Stimulated activated CD8-positive, alpha-beta memory T cell treated with anti-CD3 and anti-CD28 coated beads, Interleukin-12 subunit alpha, Interleukin-12 subunit beta, amount 100 ng/mL, for 4 hours (primary cell): ENCODE measurements around the gene SLIT1.
A peak's percentile ranks its signal among the peaks of the same experiment; 100 is the strongest.

Source experiments
- DNase-seq: peaks from one replicate; pipeline ENCODE4 v3.0.0-alpha.2; 2020; ENCODE audit warnings: low read depth

Gene SLIT1

DNA sequence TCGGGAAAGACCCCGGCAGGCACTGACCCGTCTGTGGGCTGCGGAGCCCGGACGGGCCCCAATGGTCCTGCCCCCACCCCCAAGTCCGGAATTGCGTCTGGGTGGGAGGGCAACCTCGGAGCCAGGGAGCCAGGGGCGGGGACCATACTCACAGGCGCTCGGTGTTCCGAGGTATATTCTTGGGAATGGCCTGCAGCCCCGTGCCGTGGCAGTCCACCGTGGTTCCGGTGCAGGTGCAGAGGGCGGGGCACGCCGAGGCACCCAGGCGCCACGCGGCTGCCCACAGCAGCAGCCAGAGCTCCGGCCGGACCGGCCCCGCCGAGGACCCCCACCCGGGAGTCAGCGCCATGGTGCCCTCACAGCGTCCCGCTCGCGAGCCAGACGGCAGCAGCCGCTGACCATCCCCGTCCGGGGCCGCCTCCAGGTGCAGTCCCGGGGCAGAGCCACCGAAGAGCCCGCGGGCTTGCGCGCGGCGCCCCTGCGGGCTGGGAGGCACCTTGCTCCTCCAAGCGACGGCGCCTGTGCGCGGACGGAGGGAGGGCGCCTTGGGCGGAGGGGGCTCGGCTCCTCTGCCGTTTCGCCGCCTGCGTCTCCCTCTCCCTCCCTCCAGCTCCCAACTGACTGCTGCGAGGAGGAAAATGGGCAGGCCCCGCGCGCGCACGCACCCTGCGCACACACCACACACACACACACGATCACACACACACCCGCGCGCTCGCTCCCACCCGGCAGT lies at the start of gene SLIT1:
Gene SLIT1, minus strand, starts transcription at position 634 of the 733 bp plus-strand sequence. Its CDS starts 285 bp downstream, at position 349.
- DNase-seq = no peak

DNA sequence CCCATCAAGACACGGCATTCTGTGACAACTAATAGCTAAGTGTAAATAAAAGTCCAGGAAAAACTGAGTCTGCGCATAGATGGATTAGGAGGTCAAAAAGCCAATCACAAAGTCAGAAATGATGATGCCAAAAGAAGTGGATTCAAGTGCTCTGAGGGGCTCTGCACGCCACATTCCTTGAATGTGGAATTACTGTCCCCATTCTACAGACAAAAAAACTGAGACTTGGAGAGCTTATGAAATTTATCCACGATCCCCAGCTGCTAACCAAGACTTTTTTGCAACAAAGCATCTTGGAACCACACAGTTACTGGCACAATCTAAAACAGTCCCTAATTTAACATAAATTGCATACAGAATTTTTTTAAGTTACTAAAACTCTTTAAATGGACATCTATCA lies 49.6 kb upstream of the SLIT1 start:
- DNase-seq = no peak

DNA sequence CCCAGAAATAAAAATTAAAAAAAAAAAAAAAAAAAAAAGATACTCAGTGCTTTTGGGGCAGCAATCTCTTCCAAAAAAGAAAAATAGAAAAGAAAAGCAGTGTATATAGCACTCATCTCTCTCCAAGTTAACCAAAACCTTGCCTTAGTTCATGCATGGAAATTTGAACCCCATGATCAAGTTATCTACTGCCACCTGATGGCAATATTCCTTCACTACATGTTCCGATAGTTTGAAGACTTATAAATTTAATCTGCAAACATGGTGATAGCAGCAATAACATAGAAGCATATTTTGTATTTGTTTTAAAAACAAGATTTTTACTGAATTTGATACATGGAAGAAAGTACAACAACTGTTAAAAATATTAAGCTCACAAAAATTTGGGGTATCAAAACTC lies 48.6 kb upstream of the SLIT1 start:
- no peak for DNase-seq

DNA sequence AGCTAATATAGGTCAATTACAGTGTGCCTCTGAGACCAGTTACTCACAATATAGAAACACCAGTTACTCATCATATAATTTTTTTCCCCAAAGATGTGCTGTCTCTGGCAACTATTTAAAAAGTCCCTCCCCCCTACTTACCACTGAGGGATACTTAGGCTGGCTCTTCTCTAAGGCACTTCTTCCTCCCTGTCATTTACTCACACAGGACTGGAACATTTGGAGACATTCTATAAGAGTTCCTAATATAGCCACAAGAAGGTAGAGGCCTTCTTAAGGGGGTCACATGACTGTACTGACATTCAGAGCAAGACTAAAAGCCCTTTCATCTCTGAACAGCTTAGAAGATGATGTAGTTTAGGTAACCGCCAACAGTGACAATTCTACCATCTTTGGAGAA lies 44.4 kb upstream of the SLIT1 start:
- DNase-seq = no peak

DNA sequence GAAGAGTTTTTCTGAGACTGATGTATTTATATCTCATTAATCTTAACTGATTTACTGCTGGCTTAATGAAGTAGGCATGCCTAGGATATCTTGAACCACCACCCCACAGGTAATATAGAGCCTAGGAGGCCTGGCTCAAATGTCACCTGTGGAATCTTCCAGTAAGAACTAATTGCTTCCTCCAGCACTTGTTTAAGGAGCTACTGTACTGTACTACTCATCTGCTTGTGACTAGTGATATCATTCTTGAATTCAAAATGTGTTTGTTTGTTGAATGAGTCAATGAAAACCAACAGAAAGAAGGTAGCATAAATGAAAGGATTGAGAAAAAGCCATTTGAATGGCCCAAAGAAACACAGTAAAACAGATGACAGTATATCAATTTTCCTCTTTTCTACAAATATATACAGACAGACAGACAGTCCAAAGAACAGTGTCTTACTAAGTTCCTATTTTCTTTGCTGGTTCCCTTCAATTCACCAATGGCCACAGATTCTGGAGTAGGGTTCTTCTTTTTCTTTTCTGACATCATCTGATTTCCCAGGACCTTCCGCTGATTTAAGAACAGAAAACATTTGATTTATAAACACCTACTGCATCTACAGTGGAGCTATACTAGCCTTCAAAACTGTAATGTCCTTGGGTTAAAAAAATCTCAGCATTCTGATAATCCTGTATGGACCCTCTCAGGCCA lies 43.7 kb upstream of the SLIT1 start:
- no peak for DNase-seq

DNA sequence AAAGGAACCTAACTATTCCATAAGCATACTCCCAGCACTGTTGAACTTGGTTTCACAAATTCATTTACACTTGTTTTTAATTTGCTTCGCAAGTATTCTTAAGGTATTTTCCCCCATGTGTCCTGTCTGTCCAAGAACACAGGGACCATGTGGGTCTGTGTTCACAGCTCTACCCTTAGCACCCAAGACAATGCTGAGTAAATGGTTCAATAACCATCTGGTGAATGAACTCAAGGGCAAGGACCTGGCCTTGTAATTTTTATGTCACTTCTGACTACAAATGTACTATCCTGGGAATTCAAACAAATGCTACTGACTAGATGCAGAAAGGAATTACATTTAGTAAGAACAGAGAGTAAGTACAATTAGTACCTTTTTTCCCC lies 43.0 kb upstream of the SLIT1 start:
- no peak for DNase-seq

DNA sequence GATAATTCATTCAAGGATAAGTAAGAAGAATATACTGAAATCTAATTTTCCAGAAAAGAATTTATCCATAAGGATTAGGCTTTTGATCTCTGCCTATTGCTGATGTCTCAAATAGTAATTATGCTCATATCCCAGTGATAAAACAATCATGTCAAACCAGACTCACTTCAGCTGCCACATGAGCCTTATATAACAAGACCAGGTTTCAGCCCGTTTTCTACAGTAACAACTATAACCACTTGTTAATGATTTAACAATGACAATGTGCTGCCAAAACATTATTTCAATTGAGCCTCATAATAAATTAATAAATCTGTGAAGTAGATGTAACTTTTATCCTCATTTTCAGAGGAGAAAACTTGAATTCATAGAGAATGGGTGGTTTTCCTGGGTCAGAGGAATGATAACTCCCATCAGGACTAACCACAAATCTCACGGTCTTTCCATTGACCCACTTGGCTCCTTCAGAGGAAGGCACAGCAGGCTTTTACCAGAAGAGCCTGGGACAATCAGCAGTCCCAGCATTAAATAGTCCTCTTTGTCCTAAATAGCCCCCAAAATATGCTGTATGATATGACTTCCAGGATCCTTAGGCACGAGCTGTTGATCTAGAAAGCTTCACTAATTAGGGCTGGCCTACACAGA lies 42.5 kb upstream of the SLIT1 start:
- no peak for DNase-seq

DNA sequence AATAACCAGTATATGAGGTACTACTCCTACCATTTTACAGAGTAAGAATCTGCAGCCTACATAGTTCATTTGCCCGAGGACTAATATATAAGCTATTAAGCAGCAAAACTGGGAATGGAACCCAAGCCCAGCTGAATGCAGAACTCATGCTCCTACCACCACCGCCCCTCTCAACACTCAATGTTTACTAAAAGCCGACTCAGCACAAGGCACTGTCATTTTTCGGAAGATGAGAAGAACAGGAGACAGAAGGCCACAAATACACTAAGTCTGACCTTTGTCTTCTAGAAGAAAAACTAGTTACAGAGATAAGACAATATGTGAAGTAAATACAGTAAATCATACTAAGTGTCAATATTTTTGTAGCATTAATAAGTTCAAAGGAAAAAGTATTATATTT lies 40.6 kb upstream of the SLIT1 start:
- no peak for DNase-seq

DNA sequence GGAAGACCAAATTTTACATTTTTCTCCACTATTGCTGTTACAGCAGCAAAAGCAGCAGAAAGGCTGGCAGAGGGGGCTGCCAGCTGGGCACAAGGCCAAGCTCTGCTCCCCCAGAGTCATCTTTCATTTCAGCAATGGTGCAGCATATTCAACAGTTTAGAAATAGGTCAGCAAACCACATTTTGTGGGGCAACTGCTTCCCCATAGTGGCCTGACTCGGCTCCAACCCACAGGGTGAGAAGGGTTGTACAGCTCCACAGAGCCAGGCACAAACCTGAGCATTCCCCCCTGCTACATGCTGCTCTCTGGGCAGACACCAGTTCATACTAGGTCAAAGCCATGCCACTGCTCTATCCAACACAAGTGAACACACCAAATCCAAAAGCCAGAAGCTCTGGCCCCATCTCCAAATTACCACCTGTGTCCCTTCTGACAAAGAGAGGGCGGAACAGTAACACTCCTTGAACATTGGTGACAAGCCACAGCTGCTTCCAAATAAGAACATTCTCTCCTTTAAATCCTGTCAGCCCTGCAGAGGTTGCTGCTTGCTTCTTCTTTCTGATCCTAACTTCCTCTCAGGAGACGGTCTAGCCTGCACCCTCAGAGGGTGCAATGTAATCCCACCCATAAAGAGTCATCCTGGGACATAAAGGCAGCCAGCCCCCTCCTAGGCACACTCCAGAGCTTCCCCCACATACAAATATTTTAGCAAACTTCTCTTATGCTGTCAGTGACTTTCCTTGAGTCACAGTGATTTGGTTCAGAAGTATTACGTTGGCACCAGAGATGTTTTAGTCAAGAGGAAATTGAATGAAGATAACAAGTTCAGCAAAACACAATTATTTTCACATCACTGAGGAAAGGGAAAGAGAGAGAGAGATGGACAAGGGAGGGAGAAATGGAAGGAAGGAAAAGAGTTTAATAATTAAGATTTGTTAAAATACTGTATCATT lies 39.0 kb upstream of the SLIT1 start:
- DNase-seq = no peak

DNA sequence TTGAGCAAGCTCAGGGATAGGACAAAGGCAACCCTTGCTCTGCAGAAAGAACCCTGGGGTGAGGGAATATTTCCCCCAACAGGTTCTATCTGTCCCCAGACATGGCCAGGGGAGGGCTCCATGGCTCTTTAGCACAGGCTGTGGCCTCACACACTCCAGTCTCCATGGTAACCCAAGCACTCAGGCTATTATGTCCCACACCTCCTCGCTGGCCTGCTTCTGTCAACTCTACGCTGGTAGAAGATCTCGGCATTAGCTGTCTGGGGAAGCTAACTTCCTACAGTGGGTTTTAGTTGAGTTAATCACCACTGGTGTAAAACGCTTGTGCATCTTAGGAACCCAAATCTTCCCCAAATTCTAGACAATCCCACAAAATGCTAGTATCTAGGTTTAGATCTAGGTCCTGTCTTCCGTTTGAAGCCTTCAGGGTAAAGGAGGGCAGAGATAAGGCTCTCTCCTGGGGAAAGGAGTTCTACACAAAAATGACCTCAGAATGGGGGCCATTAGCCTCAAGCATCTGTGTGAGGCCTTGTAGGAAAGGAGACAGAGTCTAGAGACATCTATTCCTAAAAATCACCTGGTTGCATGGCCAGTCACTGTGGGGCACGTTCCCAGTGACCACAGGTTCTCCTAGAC lies 36.7 kb upstream of the SLIT1 start:
- no peak for DNase-seq

DNA sequence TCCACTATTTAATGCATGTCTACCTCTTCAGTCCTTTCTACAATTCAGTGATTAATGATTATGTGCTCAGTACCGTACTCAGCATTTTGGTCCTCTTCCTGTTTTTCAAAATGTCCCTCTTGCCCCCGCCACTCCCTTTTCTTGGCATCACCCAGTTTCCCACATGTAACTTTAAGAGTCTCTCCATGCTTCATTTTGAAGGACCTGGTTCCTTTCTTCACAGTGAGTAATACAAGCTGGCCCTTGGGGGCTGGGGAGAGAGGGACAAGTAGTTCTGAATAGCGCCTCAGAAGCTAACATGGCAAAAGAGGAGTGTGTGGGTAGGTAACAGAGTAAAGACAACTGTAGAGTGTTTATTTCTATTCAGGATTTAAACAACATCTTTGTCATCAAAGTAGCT lies 34.6 kb upstream of the SLIT1 start:
- DNase-seq = no peak

DNA sequence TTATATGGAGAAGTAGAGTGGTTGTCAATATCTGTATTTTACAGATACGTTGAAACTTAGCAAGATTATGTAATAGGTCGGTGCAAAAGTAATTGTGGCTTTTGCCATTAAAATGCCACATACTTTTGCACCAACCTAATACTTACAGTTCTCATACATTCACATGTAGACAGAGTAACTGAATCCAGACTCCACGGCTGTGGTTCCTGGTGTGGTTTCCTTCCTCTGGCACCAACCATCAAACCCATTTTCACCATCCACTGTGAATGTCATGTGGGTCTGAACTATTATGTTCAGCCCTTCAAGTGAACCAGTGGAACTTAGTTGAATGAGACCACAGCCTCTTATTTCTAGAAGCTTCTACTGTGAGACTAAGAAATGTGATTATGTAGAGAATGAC lies 31.5 kb upstream of the SLIT1 start:
- DNase-seq = no peak

DNA sequence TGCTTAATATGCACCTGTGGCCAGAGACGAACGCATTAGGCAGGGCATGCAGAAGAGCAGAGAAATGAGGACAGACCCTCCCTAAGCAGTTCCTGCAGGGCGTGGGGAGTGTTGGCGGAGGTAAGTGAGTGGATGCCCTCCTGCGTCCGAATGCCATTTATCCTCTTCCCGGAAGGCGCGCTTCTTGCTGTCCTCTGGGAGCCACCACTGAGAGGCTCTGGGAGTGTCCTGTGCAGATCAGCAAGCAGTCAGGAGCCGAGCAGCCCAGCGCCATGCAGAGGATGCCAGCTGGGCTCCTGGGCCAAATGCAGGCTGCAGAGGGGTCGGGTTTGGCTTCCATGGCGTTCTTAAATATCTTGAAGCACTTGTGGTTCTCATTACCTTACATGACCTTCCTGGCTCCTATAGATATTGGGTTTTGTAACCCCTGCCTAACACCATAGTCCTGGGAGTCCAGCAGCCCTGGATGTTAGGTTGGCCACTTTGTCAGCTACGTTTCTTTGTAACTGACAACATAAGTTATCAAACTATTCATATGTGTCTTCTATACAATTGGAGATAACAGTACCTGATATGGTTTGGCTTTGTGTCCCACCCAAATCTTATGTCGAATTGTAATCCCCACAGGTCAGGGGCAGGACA lies 30.0 kb upstream of the SLIT1 start:
- DNase-seq = no peak

DNA sequence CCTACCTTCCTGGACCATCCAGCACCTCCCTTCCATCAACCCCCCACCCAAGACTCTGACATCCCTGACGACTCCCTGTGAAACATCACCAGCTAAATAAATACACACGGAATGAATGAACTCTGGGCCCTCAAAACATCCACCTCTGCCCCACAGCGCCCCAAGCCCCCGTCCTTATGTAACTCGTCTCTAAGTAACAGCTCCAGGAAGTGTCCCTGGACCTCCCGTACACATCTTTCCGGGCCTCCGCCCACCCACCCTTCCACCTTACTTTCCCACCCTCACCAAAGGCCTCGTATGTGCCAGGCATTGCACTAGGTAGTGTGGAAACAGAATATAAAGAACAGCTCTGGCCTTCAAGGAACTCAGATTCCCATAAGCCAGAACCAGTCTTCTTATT lies 27.7 kb upstream of the SLIT1 start:
- DNase-seq = no peak

DNA sequence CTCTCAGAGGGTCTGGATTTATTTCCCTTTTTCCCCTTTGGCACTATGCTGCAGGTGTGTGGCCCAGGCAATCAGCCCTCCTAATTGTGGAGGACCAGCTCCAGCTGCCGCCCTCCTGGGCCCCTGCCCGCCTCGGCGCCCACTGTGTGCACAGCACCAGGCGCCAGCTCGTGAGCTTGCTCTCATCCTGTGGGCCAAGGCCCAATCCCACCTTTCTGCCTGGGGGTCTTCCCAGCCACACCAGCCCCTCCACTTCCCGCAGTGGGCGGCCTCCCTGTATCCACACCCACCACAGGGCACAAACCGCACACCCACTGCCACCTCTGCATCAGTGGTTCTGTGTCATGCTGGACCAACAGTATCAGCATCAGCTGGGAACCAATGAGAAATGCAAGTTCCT lies 25.5 kb upstream of the SLIT1 start:
- no peak for DNase-seq

DNA sequence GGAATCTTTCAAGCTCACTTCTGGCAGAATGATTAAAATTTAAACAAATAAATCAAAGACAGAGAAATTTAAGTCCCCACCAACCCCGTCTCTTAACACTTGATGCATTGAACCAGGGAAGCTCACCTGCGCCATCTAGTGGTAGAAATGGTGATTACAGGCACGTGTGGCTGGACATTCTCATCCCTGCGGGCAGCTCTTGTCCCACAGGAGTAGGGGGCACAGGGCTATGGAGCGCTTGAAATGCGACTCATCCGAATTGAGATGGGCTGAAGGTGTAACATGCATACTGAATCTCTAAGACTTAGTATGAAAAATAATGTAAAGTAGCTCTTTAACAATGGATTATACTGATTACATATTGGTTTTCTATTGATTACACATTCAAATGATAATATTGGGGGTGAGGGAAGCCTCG lies 24.8 kb upstream of the SLIT1 start:
- peak; percentile 25 for DNase-seq

DNA sequence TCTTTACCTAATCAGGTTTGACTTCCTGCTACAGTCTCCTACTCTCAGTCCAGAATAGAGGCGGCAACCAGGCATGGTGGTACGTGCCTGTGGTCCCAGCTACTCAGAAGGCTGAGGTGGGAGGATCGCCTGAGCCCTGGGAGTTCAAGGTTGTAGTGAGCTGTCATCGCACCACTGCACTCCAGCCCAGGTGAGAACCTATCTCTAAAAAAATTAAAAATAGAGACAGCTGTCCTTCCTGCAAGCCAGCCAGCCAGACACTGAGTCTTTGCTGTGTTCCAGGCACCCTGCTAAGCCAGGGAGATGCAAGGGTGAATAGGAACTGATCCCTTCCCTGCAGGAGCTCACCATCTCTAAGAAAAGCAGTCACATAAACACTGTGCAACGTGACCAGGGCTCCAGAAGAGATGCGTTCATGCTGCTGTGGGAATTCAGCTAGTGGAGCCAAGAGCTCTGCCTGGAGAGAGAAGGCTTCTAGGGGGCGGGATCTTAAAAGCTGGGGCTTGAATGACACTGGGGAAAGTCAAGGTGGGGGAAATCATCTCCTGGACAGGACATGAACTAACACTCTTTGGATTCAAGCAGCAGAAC lies 22.1 kb upstream of the SLIT1 start:
- no peak for DNase-seq

DNA sequence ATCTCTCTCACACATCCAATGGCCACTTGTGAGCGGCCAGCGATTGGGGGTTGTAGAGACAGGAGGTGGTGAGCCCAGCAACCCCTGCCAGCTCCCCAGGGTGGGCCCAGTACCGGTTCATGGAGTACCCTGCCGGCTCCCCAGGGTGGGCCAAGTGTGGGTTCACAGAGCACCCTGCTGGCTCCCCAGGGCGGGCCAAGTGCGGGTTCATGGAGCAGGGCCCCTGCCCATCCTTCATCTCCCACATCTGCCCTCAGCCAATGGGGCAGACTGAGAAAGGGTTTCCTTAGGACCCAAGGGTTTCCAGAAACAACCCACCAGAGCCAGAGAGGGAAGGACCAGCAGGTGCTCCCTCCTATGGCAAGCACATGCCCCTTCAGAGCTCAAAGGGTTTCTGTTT lies 21.4 kb upstream of the SLIT1 start:
- no peak for DNase-seq

DNA sequence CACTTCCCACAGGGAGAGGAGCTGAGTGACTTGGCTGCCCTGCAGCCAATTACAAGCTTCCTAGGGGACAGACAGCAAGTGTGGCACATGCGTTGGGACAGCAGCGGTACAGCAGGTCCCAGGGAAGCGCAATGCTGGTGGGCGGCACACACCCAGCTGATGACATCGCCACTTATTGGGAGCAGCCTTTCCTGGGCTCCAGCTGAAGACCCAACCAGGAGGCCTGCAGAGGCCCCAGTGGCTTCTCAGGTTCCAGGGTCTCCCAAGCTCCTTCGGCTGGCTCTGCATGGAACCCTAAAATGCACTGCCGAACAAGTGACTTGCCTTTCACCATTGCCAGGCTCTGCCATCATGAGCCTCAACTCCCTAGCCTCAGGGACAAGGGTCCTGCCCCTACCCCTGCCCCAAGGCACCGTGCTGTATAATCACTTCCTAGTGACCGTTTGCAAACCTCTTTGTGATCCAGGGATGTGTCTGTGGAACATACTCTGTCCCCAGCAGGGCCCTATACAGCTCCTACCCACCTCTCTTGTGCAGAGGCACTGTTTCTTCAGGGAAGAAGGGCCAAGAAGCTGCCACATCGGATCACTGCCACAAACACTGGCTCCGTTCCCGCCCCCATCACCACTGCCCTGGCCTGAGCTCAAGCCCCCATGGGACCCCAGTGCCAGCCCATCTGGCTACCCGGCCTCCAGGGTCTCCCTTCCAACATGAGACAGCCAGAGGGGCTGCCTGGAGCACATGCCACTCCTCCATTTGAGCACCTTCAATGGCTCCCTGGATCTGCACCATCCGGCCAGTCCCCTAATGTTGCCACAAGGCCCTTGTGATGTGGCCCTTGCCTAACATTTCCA lies 19.3 kb upstream of the SLIT1 start:
- DNase-seq = no peak

DNA sequence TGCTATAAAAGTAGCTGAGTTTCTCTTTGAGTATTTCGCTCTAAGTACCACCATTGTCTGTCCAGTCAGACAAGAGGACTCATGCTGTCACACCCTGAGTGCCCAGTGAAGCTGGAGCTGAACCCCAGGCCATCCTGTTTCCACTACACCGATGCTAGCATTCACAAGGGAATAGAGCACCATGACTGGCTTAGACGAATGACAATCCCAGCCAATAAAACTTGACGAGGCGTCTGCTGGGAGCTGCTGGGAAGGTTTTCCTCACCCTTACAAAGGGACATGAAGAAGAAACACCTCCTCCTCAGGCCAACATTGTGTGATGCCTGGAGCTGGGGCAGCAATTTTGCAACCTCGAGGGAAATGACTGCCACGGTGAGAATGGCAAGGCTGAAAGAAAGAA lies 17.5 kb upstream of the SLIT1 start:
- no peak for DNase-seq
